ENCODE results near the gene ABCA4. TPM values are rescaled to one million over a fixed set of nuclear protein-coding genes. Genes with fewer than 3 reads are reported as not detected.

ABCA4 gene
- total RNA-seq, 1 donor from 2014 or later = 6.0 TPM

DNA sequence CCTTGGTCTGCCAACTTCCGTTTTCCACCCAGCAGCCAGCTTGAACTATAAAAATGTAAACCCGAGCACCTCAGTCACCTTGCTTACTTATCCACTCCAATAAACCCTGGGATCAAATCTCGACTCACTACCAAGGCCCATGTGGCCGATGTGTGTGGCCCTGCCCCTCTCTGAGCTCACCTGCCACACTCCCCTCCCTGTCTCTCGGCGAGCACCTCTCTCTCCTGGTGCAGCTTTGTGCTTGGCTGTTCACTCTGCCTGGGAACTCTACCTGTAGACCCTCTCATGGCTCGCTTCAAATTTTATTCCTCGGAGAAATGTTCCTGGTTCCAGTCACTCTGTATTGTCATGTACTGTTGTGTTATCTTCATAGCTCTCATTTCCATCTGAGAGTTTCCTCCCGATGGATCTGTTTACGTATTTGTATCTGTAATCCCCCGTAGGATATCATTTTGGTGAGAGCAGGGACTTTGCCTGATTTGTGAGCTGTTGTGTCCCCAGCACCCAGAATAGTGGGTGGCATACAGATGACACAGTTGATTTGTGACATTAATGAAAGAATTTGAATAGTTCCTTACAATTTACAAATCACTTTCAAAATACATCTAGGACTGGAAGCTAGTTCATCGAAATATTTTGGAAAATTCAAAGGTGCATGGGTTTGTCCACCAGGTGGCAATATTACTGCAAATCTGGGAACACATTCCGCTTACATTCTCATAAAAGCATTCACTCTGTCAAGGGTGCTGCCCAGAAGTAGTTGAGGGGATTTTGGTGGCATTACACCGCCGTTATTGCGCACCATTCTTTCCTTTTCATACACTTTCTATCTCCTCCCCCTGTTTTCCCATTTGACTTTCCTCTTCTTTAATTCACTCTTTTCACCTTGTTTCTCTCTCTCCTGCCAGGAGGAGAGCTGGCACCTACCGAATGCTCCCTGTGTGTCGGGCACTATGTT is 95.3 kb downstream of the ABCA4 start:
- Mint-ChIP-seq H3K36me3 (ENCODE audit: unreplicated experiment) (no peaks in the 10 kb centered on the region), H3K4me3 (ENCODE audit: unreplicated experiment) (no peak overlapping the region), H3K27ac (ENCODE audit: unreplicated experiment) (peak overlapping the region; percentile 67), H3K9me3 (ENCODE audit: unreplicated experiment) (no peaks in the 10 kb centered on the region), H3K27me3 (ENCODE audit: unreplicated experiment) (no peaks in the 10 kb centered on the region), H3K4me1 (ENCODE audit: unreplicated experiment) (peaks cover 44% of the 10 kb centered on the region)
- TF ChIP-seq, protein P1, sequence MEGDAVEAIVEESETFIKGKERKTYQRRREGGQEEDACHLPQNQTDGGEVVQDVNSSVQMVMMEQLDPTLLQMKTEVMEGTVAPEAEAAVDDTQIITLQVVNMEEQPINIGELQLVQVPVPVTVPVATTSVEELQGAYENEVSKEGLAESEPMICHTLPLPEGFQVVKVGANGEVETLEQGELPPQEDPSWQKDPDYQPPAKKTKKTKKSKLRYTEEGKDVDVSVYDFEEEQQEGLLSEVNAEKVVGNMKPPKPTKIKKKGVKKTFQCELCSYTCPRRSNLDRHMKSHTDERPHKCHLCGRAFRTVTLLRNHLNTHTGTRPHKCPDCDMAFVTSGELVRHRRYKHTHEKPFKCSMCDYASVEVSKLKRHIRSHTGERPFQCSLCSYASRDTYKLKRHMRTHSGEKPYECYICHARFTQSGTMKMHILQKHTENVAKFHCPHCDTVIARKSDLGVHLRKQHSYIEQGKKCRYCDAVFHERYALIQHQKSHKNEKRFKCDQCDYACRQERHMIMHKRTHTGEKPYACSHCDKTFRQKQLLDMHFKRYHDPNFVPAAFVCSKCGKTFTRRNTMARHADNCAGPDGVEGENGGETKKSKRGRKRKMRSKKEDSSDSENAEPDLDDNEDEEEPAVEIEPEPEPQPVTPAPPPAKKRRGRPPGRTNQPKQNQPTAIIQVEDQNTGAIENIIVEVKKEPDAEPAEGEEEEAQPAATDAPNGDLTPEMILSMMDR (IDR thresholded peaks at IDR 0.05) = peak; percentile 82
- DNase-seq (ENCODE audit: extremely low spot score, unreplicated experiment) = no peak

DNA sequence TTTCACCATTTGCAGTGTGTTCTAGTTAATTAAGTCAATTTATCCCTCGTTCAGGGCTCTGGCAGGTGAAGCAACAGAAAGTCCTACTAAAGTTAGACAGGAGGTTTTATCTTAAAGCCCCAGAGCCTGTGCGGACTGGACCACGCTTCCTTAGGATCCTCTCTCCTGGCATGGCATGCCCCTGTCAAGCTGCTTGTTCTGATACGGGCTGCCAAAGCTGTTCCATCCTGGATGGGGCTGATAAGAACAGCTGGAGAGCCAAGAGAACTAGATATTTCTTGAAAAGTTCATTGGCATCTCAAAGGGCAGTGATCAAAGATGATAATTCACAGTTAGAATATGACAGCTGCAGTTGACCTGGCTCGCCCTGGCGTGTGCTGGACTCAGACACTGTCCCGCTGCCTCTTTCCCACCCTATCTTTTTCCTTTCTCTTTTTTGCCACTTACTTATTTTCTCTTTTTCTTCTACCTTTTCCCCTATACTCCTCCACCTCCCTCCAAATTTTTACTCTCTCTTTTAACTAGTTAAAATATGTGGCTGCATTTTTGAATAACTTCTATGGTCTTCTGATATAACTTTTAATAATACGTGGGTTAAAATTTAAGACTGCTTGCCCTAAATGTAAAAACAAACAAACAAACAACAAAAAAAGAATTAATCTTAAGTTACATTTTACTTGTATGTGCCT is 96.7 kb downstream of the ABCA4 start:
- H3K4me3 Mint-ChIP-seq (ENCODE audit: unreplicated experiment) = no peak overlapping the region
- no peak overlapping the region for H3K27ac Mint-ChIP-seq (ENCODE audit: unreplicated experiment)
- DNase-seq (ENCODE audit: extremely low spot score, unreplicated experiment) = no peak

GRCh38 chr1:94022471-94023189 is 98.3 kb downstream of the ABCA4 start:
- H3K9me3 Mint-ChIP-seq (ENCODE audit: unreplicated experiment) = no peaks in the 10 kb centered on the region
- TF ChIP-seq, protein P1 (IDR thresholded peaks at IDR 0.05) = no peak
- peaks cover 48% of the 10 kb centered on the region for H3K4me1 Mint-ChIP-seq (ENCODE audit: unreplicated experiment)
- H3K27ac Mint-ChIP-seq (ENCODE audit: unreplicated experiment) = peak overlapping the region; percentile 86
- no peaks in the 10 kb centered on the region for H3K27me3 Mint-ChIP-seq (ENCODE audit: unreplicated experiment)
- H3K36me3 Mint-ChIP-seq (ENCODE audit: unreplicated experiment) = no peaks in the 10 kb centered on the region
- no peak for DNase-seq (ENCODE audit: extremely low spot score, unreplicated experiment)
- no peak overlapping the region for H3K4me3 Mint-ChIP-seq (ENCODE audit: unreplicated experiment)

More for the DNA sequence above, 96.7 kb downstream of the ABCA4 start:
- TF ChIP-seq, protein P1 (IDR thresholded peaks at IDR 0.05) = no peak
- Mint-ChIP-seq H3K9me3 (ENCODE audit: unreplicated experiment) (no peaks in the 10 kb centered on the region), H3K36me3 (ENCODE audit: unreplicated experiment) (no peaks in the 10 kb centered on the region), H3K27me3 (ENCODE audit: unreplicated experiment) (no peaks in the 10 kb centered on the region), H3K4me1 (ENCODE audit: unreplicated experiment) (peaks cover 48% of the 10 kb centered on the region)

DNA sequence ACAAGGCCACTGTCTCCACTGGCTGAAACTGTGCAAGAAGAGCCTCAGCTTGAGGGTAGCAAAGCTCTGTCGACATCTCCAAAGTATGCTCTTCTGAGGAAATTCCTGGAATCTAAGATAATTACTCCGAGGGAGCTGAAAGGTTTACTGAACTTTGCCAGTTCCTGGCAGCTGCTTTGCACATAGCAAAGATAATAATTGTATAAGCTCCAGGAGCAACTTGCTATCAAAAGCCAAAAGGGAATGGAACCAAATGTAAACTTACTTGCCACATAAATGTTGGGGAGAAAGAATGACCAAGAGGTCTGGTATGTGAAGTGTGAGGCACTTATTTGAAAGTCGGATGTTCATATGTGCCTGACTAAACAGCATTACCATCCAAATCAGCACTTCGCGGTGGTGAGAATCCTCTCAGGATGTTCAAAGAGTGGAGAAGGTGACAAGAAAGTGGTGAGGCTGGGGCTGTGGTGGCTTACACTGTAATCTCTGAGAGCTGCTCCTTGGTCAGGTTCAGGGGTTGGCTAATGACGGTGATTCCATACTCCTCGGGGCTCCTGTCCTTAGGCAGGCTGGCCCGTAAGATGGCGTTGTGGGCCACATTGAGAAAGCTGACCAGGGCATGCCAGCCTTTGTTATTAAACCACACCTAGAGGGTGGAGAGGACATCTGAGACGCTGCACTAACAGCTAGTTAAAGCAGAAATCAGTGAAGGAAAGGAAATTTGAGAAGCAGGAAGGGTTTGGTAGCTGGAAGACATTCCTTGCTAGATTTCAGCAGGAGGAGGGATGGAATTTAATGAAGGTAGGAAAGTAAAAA is 100.0 kb downstream of the ABCA4 start:
- Mint-ChIP-seq H3K36me3 (ENCODE audit: unreplicated experiment) (no peaks in the 10 kb centered on the region), H3K4me1 (ENCODE audit: unreplicated experiment) (peaks cover 42% of the 10 kb centered on the region), H3K27me3 (ENCODE audit: unreplicated experiment) (no peaks in the 10 kb centered on the region), H3K9me3 (ENCODE audit: unreplicated experiment) (no peaks in the 10 kb centered on the region), H3K27ac (ENCODE audit: unreplicated experiment) (peak overlapping the region; percentile 86), H3K4me3 (ENCODE audit: unreplicated experiment) (no peak overlapping the region)
- no peak for DNase-seq (ENCODE audit: extremely low spot score, unreplicated experiment)
- TF ChIP-seq, protein P1 (IDR thresholded peaks at IDR 0.05) = no peak

Measured in osteocyte (in vitro differentiated cells).